ENCODE results near the gene TIAM2. TPM values are rescaled to one million over a fixed set of nuclear protein-coding genes. Genes with fewer than 3 reads are reported as not detected.
"Not testable (repeated sequence)": the region's sequence is repeated elsewhere in the genome, so short reads cannot be mapped to it uniquely, and the experiment has no call there.

Gene TIAM2
- total RNA-seq, 4 donors from 2014 or later: 4.2 to 12.7 (median 7.5) TPM

GRCh38 chr6:155011809-155012291 lies 16.7 kb downstream of the TIAM2 start:
- no peak for TF ChIP-seq POLR2AphosphoS5 (IDR thresholded peaks at IDR 0.05)
- no peak for TF ChIP-seq CTCF (IDR thresholded peaks at IDR 0.05)
- no peak for TF ChIP-seq EP300 (IDR thresholded peaks at IDR 0.05; ENCODE audit: low read depth)
- no peak for TF ChIP-seq POLR2A (IDR thresholded peaks at IDR 0.05)
- in situ Hi-C loops (cut with MboI; ENCODE audit: low pct_ligation_motif_present in 1 of 4, low pct_unique_long_range_greater_than_20kb in 1 of 4, low sequenced_read_pairs in 3 of 4) (no loop called here), intact Hi-C loops (cut with DNase I; ENCODE audit: low total_unique reads) (no loop called here)
- Histone ChIP-seq H3K27ac (peak overlapping the region; percentile 8 to 67 (median 20)), H3K4me1 (peaks cover 6 to 48% (median 19%) of the 10 kb centered on the region in 4 donors), H3K36me3 (no peaks in the 10 kb centered on the region), H3K27me3 (no peaks in the 10 kb centered on the region), H3K9me3 (no peaks in the 10 kb centered on the region), H3K4me3 (no peak overlapping the region)
- WGBS, 2 donors (ENCODE audit: low coverage in 1 of 2): 35 to 45% methylated on average over 5 of the region's 5 CpGs
- no peak for DNase-seq

DNA sequence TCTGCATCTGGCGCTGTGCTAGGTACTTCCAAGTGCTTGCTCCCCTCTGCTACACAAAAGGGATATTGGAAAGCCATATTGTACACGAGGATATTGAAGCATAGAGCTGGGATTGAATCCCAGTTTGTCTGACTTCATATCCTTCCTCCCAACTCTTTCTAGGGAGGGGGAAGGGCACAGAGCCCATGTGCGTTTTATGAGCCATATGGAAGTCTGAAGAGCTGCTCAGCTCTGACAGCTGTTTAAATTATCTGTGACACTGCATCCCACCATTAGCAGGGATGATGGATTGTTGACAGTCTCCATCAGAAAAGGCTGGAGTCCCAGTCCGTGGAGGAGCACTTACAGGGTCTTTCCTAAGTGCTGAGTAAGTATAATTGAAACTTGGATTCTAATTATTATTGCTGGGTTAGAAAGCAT lies 18.4 kb downstream of the TIAM2 start:
- in situ Hi-C loops (cut with MboI; ENCODE audit: low pct_ligation_motif_present in 1 of 4, low pct_unique_long_range_greater_than_20kb in 1 of 4, low sequenced_read_pairs in 3 of 4) (no loop called here), intact Hi-C loops (cut with DNase I; ENCODE audit: low total_unique reads) (no loop called here)
- Histone ChIP-seq H3K4me3 (no peak overlapping the region), H3K36me3 (no peaks in the 10 kb centered on the region), H3K9me3 (no peaks in the 10 kb centered on the region), H3K27me3 (no peaks in the 10 kb centered on the region), H3K27ac (no peak overlapping the region), H3K4me1 (peaks cover 6 to 48% (median 19%) of the 10 kb centered on the region in 4 donors)
- TF ChIP-seq CTCF (IDR thresholded peaks at IDR 0.05) (no peak), POLR2A (IDR thresholded peaks at IDR 0.05) (no peak), EP300 (IDR thresholded peaks at IDR 0.05; ENCODE audit: low read depth) (no peak), POLR2AphosphoS5 (IDR thresholded peaks at IDR 0.05) (no peak)
- DNase-seq: no peak
- 33 to 37% methylated on average over 2 to 4 of the region's 4 CpGs for WGBS, 2 donors (ENCODE audit: low coverage in 1 of 2)

DNA sequence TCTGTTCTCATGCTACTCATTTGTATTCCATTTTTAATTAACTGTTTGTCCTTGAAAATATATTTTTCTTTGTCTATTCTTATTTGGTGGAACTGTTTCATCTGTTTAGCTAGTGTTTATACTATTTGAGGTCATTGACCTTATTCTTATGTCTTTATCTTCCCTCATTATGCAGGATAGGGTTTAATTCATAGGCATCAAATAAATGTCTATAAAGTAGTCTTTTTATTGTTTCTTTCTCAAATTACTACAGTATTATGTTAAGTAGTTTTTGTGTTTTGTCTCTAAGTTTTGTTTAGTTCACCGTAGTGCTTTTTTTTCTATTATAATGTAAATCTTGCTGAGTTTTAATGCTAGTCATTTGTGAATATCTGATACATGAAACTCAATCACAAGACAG lies 19.0 kb downstream of the TIAM2 start:
- intact Hi-C loops (cut with DNase I; ENCODE audit: low total_unique reads): no loop called here
- Histone ChIP-seq H3K4me1 (peaks cover 6 to 48% (median 19%) of the 10 kb centered on the region in 4 donors), H3K27me3 (no peaks in the 10 kb centered on the region), H3K4me3 (no peak overlapping the region), H3K36me3 (no peaks in the 10 kb centered on the region), H3K9me3 (no peaks in the 10 kb centered on the region), H3K27ac (no peak overlapping the region)
- no peak for TF ChIP-seq POLR2AphosphoS5 (IDR thresholded peaks at IDR 0.05)
- no peak for TF ChIP-seq CTCF (IDR thresholded peaks at IDR 0.05)
- no peak for TF ChIP-seq EP300 (IDR thresholded peaks at IDR 0.05; ENCODE audit: low read depth)
- no peak for TF ChIP-seq POLR2A (IDR thresholded peaks at IDR 0.05)
- in situ Hi-C loops (cut with MboI; ENCODE audit: low pct_ligation_motif_present in 1 of 4, low pct_unique_long_range_greater_than_20kb in 1 of 4, low sequenced_read_pairs in 3 of 4): no loop called here
- 87 to 91% methylated on average over 1 of the region's 1 CpG for WGBS, 2 donors (ENCODE audit: low coverage in 1 of 2)
- no peak for DNase-seq

DNA sequence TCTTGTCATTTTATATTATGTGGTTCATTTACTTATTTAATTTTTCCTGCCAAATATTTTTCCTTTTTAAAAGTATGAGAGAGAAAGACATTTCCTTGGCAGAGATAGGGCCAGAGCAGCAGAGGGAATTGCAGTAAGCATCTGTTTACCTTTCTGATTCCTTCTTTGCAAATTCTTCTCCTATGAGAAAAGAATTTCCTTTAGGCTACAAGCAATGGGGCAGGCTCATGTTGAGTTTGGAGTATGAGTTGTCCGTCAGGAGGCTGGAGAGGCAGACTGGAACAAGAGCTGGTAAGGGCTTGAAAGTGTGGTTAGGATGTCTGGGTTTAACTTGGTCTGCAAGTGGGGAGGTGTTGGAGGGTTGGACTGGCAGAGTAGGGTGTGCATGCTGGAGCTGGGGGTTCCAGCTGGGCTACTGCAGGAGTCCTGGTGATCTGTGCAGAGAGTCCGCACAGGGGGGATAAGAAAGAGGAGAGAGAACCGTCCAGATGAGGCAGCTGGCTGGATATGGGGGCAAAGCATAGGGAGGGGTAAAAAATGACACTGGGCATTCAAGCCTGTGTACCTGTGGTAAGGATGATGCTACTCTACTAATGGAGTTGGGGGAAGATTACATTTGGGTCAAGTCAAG lies 19.7 kb downstream of the TIAM2 start:
- in situ Hi-C loops (cut with MboI; ENCODE audit: low pct_ligation_motif_present in 1 of 4, low pct_unique_long_range_greater_than_20kb in 1 of 4, low sequenced_read_pairs in 3 of 4): no loop called here
- peaks cover 6 to 48% (median 19%) of the 10 kb centered on the region in 4 donors for H3K4me1 ChIP-seq

GRCh38 chr6:155018415-155018814 lies 23.3 kb downstream of the TIAM2 start:
- H3K27ac ChIP-seq; in situ Hi-C loops (cut with MboI; ENCODE audit: low pct_ligation_motif_present in 1 of 4, low pct_unique_long_range_greater_than_20kb in 1 of 4, low sequenced_read_pairs in 3 of 4); H3K9me3 ChIP-seq; H3K4me3 ChIP-seq; H3K36me3 ChIP-seq; DNase-seq; intact Hi-C loops (cut with DNase I; ENCODE audit: low total_unique reads); H3K27me3 ChIP-seq: not testable (repeated sequence)
- 90% methylated on average over 3 of the region's 3 CpGs; no CpG with 5 or more reads in 1 of the 2 donors for WGBS, 2 donors (ENCODE audit: low coverage in 1 of 2)
- H3K4me1 ChIP-seq: peaks cover 0 to 26% (median 4%) of the 10 kb centered on the region in 4 donors

More for the DNA sequence above, 19.7 kb downstream of the TIAM2 start:
- Histone ChIP-seq H3K27ac (no peak overlapping the region), H3K36me3 (no peaks in the 10 kb centered on the region), H3K9me3 (no peaks in the 10 kb centered on the region), H3K4me3 (no peak overlapping the region), H3K27me3 (no peaks in the 10 kb centered on the region)
- TF ChIP-seq EP300 (IDR thresholded peaks at IDR 0.05; ENCODE audit: low read depth) (no peak), POLR2A (IDR thresholded peaks at IDR 0.05) (no peak)
- 72 to 82% methylated on average over 3 of the region's 3 CpGs for WGBS, 2 donors (ENCODE audit: low coverage in 1 of 2)
- DNase-seq: no peak
- intact Hi-C loops (cut with DNase I; ENCODE audit: low total_unique reads): no loop called here

Data from transverse colon (tissue), 4 donors.